NK-92 (cell line): Measurements from ENCODE around the gene GPR3.

Experiments used
- DNase-seq: peaks from one replicate; lab custom pipeline; 2025; ENCODE audit not compliant: unreplicated experiment; lab: John Stamatoyannopoulos, UW

Gene GPR3, protein sequence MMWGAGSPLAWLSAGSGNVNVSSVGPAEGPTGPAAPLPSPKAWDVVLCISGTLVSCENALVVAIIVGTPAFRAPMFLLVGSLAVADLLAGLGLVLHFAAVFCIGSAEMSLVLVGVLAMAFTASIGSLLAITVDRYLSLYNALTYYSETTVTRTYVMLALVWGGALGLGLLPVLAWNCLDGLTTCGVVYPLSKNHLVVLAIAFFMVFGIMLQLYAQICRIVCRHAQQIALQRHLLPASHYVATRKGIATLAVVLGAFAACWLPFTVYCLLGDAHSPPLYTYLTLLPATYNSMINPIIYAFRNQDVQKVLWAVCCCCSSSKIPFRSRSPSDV

DNA sequence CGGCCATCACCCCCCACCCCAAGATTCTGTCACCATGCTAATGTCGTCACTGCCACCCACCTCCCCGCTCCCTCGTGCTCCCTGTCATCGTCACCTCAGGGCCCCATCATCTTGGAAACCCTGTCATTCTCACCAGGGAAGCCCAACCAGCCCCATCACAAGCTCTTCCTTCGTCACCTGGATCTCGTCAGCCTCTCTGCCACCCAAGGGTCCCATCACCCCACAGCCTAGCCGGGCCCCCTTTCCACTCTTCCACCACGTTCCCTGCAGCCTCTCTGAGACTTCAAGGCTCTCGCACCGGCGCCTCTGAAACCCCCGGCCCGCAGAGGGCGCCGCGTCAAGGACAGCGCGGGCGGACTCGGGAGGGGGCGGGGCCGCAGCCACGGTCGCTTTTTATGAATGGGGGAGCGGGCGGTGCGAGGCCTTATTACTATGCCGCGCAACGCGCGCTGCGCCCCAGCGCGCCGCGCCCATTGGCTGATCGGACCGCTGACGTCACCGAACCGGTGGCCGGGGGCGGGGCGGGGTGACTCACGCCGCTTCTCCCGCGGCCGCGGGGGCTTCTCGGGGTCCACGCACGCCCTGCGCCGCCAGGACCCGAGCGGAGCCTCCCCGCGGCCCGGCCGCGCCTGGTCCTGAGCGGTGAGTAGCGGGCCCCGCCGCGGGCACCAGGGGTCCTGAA, at the start of gene GPR3:
TSS of gene GPR3 (plus strand) at position 527 of the 682 bp plus-strand sequence. CDS start 1,177 bp downstream, outside the sequence.
- DNase-seq: peak; percentile 58

DNA sequence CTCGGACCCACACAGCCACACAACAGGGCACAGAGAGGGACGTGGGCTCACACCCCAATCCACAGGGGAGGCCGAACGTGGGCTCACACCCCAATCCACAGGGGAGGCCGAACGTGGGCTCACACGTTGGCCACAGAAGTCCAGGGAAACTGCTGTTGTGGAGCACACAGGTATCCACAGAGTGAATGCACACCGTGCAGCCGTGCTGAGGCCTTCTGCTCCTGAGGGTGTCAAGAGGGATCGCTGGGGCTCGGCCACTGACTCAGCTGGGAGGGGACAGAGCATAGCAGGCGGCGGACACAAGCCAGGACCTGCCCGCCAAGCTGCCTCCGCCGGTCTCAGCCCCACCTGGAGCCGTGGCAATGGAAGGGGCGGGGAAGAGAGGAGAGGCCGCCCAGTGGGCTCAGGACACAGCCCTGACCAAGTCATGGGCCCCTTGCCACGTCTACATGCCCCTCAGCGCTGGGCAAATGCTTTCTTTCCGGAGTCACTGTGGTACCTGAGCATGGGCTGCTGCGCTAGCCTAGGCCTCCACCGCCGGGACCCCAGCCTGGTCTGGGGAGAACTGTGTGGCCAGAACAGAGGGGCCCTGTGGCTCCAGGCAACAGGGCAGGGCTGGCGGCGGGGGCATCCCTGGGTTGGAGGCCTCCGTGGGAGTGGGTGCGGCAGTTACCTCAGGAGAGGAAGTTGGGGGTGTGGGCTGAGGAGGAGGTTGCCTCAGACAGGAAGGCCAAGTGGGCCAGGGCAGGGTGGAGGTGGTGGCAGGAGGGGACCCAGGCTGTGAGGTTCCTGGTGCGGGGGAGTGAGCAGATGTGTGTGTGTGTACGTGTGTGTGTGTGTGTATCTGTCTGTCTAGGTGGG, 49.4 kb upstream of the GPR3 start:
- DNase-seq: no peak

DNA sequence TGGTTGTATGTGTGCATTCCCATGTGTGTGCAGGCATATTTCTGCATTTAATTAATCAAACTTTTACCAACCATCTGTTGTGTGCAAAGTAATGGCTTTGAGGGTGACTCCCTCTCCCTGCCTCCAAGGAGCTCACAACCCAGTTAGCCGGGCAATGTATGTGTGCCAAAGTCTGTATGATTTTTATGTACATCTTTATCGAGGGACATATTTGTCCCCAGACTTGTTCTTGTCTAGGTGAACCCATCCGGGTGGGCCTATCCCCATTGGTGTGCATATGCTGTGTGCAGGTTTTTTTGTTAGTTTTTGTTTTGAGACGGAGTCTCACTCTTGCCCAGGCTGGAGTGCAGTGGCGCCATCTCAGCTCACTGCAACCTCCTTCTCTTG, 48.8 kb upstream of the GPR3 start:
- DNase-seq: no peak

DNA sequence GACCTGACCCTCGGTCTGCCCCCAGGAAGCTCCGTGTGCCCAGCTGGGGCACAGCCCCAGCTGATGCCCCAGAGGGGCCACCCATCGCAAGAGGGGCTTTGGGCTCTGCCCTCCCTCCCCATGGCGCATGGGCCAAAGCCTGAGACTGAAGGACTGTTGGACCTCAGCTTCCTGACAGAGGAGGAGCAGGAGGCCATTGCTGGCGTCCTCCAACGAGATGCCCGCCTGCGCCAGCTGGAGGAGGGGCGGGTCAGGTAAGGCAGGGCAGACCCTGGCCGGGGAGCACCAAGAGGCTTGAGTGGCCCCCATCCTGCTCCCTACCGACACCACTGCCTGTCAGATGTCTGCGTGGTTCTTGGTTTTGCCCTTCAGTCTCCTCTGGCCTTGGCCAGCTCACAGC, 47.1 kb upstream of the GPR3 start:
- DNase-seq: no peak

DNA sequence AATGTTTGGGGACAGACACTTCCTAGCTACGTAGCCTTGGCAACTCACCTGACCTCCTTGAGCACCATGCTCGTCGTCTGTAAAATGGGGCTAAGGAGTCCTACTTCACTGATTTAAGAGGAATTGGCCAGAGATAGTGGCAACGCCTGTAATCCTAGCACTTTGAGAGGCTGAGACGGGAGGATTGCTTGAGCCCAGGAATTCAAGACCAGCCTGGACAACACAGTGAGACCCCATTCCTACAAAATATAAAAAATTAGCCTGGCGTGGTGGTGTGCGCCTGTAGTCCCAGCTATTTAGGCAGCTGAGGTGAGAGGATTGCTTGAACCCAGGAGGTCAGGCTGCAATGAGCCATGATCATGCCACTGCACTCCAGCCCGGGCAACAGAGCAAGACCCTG, 46.1 kb upstream of the GPR3 start:
- no peak for DNase-seq

DNA sequence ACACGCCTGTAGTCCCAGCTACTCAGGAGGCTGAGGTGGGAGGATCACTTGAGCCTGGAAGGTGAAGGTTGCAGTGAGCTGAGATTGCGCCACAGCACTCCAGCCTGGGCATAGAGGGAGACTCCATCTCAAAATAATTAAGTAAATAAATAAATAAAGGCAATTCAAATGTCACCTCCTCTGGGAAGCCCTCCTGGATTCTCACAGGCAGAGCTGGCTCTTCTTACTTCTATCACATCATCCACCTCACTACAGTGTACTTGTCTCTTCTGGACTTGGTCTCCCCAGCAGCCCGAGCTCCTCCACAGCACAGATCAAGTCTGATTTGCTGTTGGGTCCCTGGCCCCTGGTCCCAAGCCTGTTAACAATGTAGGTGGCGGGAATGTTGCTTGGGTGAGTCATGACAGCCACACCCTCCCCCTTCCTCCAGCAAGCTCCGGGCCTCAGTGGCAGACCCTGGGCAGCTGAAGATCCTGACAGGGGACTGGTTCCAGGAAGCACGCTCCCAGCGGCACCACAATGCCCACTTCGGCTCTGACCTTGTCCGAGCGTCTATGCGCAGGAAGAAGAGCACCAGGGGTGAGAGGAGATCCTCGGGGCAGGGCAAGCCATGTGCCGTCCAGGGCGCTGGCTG, 45.3 kb upstream of the GPR3 start:
- DNase-seq: no peak

DNA sequence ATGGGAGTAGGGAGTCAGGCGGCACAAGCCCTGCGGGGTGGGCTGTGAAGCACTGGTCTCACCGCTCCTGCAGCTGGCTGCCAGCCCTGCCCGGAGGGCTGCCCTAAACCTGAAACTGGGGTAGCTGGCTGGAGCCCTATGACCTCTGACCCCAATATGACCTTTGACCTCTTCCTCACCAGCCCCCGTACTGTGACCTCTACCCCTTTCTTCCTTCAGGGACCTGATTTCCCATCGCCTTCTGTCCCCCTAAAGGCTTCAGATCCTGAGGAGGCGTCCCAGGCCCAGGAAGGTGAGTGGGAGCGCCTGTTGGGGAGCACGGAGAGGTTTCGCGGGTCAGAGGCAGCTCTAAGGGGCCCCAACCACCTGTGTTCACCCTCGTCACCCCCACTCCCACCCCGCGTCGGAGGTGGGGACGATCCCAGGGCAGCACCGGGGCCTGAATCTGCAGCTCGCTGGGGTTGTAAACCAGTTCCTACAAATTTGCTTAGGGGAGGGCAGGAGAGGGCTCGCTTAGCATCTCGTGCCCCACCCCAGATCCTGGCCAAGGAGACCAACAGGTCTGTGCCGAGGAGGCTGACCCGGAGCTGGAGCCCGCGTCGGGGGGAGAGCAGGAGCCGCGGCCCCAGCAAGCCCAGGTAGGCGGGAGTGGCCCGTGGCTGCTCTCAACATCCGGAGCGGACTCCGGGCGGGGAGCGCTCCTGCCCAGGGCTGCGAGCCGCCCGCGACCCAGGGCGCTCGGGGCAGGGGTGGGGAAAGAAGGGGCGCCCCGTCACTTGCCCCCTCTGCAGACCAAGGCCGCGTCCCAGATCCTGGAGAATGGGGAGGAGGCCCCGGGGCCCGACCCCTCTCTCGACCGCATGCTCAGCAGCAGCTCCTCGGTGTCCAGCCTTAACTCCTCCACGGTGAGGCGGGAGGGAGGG, 43.3 kb upstream of the GPR3 start:
- no peak for DNase-seq

DNA sequence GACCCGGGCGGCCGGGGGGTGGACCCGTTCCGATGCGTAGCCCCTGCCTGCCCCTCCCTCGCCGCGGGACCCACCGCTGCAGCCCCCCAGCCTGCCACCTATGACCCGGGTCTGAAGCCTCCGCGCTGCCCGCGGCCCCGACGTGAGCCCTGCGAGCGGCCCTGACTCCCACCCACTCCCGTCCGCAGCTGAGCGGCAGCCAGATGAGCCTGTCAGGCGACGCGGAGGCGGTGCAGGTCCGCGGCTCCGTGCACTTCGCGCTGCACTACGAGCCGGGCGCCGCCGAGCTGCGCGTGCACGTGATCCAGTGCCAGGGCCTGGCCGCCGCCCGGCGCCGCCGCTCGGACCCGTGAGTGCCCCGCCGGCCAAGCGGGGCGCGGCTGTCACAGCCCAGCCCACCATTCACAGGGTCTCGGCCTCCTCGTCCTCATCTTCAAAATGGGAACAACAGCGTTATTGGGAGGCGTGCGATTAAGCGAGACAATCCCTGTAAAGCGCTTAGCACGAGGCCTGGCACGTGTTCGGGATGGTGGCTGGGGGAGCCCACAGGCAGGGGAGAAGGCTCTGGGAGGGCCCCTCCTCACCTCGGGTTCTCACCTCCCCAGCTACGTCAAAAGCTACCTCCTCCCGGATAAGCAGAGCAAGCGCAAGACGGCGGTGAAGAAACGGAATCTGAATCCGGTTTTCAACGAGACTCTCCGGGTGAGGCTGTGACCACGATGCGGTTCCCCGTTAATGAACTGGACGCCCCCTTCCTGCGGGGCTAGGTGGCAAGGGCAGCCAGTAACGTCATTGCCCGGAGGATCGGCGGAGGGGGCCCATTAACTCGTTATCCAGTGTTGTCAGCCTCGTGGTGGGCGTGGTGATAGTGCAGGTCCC, 42.4 kb upstream of the GPR3 start:
- no peak for DNase-seq

DNA sequence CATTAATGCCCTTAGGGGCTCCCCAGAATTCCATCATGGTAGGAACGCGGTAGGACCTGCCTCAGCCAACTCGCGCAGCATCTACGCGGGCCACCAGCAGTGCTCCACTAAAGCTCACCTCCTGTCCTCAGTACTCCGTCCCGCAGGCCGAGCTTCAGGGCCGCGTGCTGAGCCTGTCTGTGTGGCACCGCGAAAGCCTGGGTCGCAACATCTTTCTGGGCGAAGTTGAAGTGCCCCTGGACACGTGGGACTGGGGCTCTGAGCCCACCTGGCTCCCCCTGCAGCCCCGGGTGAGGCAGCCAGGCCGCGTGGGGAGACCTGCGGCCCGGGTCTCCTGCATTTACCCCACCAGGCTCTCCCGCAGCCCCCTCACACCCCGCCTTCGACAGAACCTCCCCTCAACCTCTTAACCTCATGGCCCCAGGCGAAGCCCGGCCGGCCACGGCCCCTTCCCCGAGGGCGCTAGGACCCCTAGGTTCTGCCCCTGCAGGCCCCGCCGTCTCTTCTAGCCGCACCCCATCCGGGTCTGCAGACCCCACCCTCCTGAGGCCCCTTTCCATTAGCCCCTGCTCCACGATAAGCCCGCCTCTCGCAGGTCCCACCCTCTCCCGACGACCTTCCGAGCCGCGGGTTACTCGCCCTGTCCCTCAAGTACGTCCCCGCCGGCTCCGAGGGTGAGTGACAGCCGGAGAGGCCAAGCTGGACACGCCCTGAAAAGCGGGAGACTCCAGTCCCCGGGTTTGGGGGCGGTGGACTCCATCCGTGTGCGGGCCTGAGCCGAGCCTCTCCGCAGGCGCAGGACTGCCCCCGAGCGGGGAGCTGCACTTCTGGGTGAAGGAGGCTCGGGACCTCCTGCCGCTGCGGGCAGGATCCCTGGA, 41.5 kb upstream of the GPR3 start:
- DNase-seq: no peak

DNA sequence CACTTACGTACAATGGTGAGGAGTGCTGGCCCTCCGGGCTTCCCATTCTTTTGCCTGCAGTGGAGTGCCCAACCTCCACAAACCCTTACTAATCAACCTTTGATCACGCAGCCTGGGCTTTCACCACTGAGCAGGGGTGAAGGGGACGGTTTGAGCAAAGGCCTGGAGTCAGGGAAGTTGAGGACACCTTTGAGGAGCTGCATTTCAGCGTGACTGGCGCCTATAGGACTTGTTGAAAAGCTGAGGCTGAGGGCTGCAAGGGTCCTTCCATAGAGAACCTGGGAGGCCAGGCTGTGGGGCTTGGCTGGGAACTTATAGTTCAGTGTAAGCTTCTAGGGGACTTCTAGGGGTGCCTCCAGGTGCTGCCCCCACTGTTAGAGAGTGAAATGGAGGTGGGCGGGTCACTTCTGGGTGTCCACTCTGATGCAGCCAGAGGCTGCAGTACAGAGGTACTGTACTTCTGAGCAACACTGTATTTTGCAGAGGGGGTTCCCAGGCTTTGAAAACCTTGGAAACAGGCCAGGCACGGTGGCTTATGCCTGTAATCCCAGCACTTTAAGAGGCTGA, 40.8 kb upstream of the GPR3 start:
- no peak for DNase-seq

DNA sequence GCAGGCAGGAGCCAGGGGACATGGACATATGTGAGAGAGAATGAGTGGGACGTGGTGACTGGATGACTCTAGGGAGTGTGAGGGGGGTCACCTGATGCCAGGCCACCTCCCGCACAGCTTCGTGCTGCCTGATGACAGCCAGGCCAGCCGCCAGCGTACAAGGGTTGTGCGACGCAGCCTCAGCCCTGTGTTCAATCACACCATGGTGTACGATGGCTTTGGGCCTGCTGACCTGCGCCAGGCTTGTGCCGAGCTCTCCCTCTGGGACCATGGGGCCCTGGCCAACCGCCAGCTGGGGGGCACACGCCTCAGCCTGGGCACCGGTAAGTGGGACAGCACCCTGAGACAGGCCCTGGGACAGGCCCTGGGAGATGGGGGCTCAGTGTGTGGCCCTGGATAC, 39.3 kb upstream of the GPR3 start:
- no peak for DNase-seq

DNA sequence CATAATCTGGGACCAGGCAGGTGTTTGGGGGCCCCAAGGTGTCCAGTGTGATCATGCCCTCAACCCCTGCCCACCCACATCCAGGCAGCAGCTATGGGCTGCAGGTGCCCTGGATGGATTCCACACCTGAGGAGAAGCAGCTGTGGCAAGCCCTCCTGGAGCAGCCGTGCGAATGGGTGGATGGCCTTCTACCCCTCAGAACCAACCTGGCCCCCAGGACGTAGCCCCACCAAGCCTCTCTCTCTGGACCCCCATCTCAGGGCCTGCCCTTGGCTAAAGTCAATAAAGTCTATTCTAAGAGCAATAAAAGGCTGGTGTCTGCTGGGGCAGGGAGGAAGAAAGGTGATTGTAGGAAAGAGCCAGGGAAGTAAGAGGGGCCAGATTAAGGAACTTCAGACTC, 38.8 kb upstream of the GPR3 start:
- DNase-seq: no peak

DNA sequence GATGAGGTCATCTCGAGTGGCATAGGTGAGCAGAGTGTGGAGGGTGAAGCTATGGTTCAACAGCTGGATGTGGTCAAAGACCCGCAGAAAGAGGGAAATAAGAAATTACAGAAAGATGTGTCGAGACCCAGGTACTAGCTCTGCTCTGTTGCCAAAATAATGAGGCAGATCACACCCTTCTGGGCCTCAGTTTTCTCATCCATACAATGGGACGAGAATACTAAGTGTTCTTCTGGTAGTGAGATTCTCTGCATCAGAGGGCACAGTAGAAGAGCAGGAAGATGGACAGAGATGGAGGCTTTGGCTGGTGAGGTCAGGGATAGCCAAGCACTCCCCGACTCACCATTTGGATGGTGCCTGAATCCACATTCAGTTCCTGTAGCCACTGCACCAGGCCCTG, 36.7 kb upstream of the GPR3 start:
- no peak for DNase-seq

DNA sequence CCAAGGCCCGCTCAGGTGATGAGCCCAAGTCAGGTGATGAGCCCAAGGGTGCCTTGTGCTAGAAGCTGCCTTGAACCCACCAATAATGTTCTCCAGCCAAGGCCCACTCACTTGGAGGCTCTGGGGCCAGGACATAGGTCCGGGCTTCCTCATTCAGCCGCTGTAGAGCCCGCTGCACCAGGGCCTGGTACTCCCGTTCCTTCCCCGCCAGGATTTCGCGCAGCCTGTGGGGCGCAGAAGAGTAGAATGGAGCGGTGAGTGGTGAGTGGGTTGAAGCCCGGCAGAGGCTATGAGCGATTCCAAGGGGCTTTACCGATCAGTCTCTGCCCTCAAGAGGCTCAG, 36.2 kb upstream of the GPR3 start:
- no peak for DNase-seq

DNA sequence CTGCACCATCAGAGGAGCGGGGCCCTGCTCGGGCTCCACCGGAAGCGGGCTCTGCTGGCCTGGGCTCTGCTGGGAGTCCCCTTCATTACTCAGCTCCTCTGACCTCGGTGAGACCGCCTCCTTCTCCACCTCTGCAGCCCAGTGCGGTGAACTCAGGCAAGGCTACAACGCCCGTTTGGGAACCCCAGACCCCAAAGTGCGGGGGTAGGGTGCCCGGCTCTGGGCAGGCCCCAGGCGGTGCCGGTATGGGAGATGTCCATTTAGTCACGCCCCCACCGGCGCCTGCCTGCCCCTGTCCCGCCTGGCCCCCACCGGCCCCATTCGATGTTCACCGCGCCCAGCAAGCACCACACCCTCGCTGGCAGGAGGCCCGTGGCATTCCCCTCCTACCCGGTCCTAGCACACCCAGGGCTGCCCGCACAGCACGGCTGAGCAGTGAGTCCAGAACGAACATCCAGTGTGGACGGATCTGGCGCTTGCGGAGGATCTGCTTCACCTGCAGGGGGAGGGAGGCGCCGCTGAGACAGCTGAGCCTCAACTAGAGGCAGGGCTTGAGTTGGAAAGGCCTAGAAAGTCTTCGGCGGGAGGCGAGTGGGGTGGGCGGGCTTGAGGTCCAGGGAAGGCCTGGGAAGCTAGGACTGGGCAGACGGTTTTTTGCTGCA, 35.7 kb upstream of the GPR3 start:
- no peak for DNase-seq

DNA sequence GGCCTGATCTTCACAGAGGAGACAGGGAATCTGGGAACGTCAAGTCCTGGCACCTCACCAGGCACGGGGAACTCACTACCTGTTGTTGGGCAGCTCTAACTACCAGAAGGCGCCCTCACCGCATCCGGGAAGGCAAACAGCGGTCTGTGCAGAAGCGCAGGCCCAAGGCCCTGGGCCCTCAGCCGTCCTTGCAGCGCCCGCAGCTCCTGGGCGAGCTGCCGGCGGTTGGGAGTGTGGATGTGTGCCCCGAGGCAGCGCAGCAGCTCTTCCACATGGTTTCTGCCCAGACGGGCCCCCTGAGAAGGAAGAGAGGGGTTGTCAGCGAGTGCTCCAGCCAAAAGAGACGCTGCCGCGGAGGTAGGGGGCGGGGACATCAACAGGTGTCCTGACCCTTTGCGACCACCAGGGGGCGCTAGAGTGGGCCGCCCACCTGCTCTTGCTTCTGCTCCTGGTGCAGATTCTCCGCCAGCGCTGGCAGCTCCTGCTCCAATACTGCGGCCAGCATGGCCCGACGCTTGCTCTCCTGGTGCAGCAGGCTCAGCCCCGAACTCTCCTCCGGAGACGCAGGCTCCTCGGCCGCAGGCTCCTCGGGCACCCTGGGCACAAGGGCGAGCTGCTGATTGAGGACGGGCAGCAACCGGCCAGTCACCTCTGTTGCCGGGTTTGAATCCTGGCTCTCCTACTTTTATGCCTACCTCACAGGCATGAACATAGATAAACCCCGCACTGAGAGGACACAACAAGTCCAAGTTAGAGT, 35.0 kb upstream of the GPR3 start:
- no peak for DNase-seq
